Transverse colon (tissue), 4 donors: ENCODE results near the gene LUZP2. TPM values are rescaled to one million over a fixed set of nuclear protein-coding genes. Genes with fewer than 3 reads are reported as not detected.

Source experiments
- DNase-seq: peaks from one replicate; pipeline ENCODE4 v3.0.0-alpha.2; 2019
- H3K27ac ChIP-seq, 4 donors: fragments of 200-600 bp; sonication (generic); 2 replicates each; pipeline ENCODE4 v1.5.1; 2016 to 2018; ENCODE audit warnings: inconsistent platforms in 4 of 4
- H3K27me3 ChIP-seq: fragments of 200-600 bp; sonication (generic); 2 replicates; pipeline ENCODE4 v1.5.1; 2017; ENCODE audit warnings: inconsistent platforms
- H3K36me3 ChIP-seq, 4 donors: fragments of 200-600 bp; sonication (generic); 2 replicates each; pipeline ENCODE4 v1.5.1; 2017 to 2019; ENCODE audit warnings: inconsistent platforms in 4 of 4
- H3K4me1 ChIP-seq, 4 donors: fragments of 200-600 bp; sonication (generic); 2 replicates each; pipeline ENCODE4 v1.5.1; 2017 to 2020; ENCODE audit warnings: inconsistent platforms in 4 of 4
- H3K4me3 ChIP-seq, 4 donors: fragments of 200-600 bp; sonication (generic); 1 replicate in 1 of 4; 2 replicates in 3 of 4; pipeline versions ENCODE4 v1.5.1 to v1.6.1; 2017 to 2019; ENCODE audit warnings: inconsistent platforms in 4 of 4
- H3K9me3 ChIP-seq, 2 donors: fragments of 200-600 bp; sonication (generic); 2 replicates each; pipeline ENCODE4 v1.5.1; 2017 to 2019; ENCODE audit warnings: inconsistent platforms in 2 of 2
- EP300 ChIP-seq: sonication (generic); formaldehyde crosslinking; IDR thresholded peaks from one replicate; pipeline ENCODE4 v1.6.1; 2017; ENCODE audit warnings: antibody characterized with exemption, low read depth
- POLR2A ChIP-seq: fragments of 450-650 bp; IDR thresholded peaks from one replicate; pipeline ENCODE4 v1.6.1; 2016; ENCODE audit warnings: antibody characterized with exemption, mild to moderate bottlenecking, moderate library complexity
- POLR2AphosphoS5 ChIP-seq, 3 donors: sonication (generic); formaldehyde crosslinking; IDR thresholded peaks; one replicate each; pipeline ENCODE4 v1.6.1; 2016; ENCODE audit warnings: antibody characterized with exemption in 3 of 3
- WGBS, 2 donors: methylation state at CpG; one replicate each; pipeline ENCODE4 v1.1.5; 2018; ENCODE audit warnings: low coverage in 1 of 2; 5-methylcytosine and 5-hydroxymethylcytosine counted together
- in situ Hi-C, 4 donors: fragments of 200-750 bp; cut with MboI; loops; one replicate each; pipeline versions ENCODE4 v1.15.0 to v1.15.1; 2017; ENCODE audit warnings: low sequenced_read_pairs in 3 of 4, low pct_ligation_motif_present in 1 of 4, low pct_unique_long_range_greater_than_20kb in 1 of 4
- intact Hi-C: fragments of 100-400 bp; cut with DNase I; formaldehyde crosslinking; loops from one replicate; pipeline ENCODE4 v1.15.1; 2023; ENCODE audit warnings: low total_unique reads
- total RNA-seq, 4 donors: library from RNA; depleted of rRNA; stranded (reverse); fragments of >200 nt; gene quantifications; one replicate each; pipeline ENCODE4 v1.1.0, GENCODE V29; 2016
- TF ChIP-seq, protein P1 (sequence below), 5 experiments: fragments of 200-600 bp in 3 of 5; fragments of 450-650 bp in 2 of 5; sonication (generic) in 3 of 5; IDR thresholded peaks; 1 replicate in 2 of 5; 2 replicates in 3 of 5; pipeline ENCODE4 v1.5.1; 2016 to 2017; ENCODE audit warnings: antibody characterized with exemption in 5 of 5, inconsistent platforms in 3 of 5, mild to moderate bottlenecking in 2 of 5, moderate library complexity in 1 of 5

Gene LUZP2
- total RNA-seq, 4 donors from 2014 or later, result 2.2 to 3.3 (median 2.4) TPM; not detected in 1

DNA sequence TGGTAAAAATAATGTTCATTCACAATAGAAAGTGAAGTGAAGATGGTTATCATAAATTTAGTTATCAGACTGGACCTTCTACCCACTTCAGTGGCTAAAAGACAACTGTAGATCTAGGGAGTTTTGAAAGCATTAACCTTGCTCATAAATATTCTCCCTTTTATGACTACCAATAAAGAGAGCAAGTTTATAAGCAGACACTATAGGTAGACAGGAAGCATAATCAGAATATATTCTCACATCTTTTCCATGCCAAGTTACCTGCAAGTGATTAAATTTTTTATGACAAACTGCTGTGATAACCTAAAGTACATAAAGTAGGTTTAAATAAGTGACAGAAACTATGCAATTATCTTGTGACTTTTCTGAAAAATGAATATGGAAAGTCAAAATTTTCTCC is 62.5 kb downstream of the LUZP2 start:
- no peak for DNase-seq
- Histone ChIP-seq H3K36me3 (no peaks in the 10 kb centered on the region), H3K27me3 (no peaks in the 10 kb centered on the region), H3K4me1 (peaks cover 0 to 5% (median 0%) of the 10 kb centered on the region in 4 donors), H3K9me3 (no peaks in the 10 kb centered on the region), H3K27ac (no peak overlapping the region), H3K4me3 (no peak overlapping the region)
- intact Hi-C loops (no loop called here), in situ Hi-C loops (no loop called here)
- TF ChIP-seq POLR2AphosphoS5 (IDR thresholded peaks at IDR 0.05), result no peak
- TF ChIP-seq, protein P1, sequence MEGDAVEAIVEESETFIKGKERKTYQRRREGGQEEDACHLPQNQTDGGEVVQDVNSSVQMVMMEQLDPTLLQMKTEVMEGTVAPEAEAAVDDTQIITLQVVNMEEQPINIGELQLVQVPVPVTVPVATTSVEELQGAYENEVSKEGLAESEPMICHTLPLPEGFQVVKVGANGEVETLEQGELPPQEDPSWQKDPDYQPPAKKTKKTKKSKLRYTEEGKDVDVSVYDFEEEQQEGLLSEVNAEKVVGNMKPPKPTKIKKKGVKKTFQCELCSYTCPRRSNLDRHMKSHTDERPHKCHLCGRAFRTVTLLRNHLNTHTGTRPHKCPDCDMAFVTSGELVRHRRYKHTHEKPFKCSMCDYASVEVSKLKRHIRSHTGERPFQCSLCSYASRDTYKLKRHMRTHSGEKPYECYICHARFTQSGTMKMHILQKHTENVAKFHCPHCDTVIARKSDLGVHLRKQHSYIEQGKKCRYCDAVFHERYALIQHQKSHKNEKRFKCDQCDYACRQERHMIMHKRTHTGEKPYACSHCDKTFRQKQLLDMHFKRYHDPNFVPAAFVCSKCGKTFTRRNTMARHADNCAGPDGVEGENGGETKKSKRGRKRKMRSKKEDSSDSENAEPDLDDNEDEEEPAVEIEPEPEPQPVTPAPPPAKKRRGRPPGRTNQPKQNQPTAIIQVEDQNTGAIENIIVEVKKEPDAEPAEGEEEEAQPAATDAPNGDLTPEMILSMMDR (IDR thresholded peaks at IDR 0.05), result no peak
- no peak for TF ChIP-seq POLR2A
- TF ChIP-seq EP300, result no peak

DNA sequence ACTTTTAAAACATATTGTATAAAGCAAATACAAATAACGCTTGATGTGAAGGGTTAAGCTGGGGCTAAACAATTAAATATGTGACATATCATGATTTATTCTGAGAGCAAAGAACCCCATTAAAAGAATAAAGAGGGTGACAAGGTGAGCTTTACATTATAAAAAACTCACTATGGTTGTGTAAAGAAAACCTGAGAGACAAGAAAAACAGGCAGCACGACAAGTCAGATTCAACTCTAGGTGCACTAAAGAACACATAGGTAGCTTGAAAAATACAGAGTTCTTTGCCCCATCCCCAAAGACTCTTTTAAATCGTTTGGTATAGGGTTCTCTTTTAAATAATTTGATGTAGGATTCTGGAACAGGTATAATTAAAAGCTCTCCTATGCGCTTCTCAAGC is 63.5 kb downstream of the LUZP2 start:
- Histone ChIP-seq H3K4me1 (peaks cover 0 to 5% (median 0%) of the 10 kb centered on the region in 4 donors), H3K9me3 (no peaks in the 10 kb centered on the region), H3K4me3 (no peak overlapping the region), H3K36me3 (no peaks in the 10 kb centered on the region), H3K27me3 (no peaks in the 10 kb centered on the region), H3K27ac (no peak overlapping the region)
- intact Hi-C loops, result no loop called here
- no peak for DNase-seq
- WGBS, 2 donors, result 60 to 75% methylated on average over 4 of the region's 4 CpGs
- TF ChIP-seq POLR2AphosphoS5 (IDR thresholded peaks at IDR 0.05) (no peak), EP300 (no peak), POLR2A (no peak)
- TF ChIP-seq, protein P1 (IDR thresholded peaks at IDR 0.05), result no peak
- in situ Hi-C loops, result no loop called here

DNA sequence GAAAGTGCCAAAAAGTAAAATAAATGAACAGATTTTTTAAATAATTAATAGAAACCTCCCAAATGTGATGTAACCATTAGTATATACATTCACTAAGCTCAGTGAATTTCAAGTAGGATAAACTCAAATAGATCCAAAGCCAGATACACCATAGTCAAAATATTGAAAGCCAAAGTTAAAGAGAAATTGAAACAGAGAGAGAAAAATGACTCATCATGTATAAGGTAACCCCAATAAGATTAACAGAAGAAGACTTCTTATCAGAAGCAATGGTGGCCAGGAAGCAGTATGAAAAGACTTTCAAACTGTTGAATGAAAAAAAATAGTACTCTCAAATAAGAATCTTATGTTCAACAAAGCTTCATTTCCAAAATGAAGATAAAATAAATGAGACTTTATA is 70.5 kb downstream of the LUZP2 start:
- Histone ChIP-seq H3K9me3 (no peaks in the 10 kb centered on the region), H3K4me3 (no peak overlapping the region), H3K4me1 (no peaks in the 10 kb centered on the region), H3K27me3 (no peaks in the 10 kb centered on the region), H3K36me3 (no peaks in the 10 kb centered on the region), H3K27ac (no peak overlapping the region)
- intact Hi-C loops, result no loop called here
- no peak for DNase-seq
- TF ChIP-seq, protein P1 (IDR thresholded peaks at IDR 0.05), result no peak
- TF ChIP-seq EP300 (no peak), POLR2AphosphoS5 (IDR thresholded peaks at IDR 0.05) (no peak), POLR2A (no peak)
- in situ Hi-C loops, result no loop called here

DNA sequence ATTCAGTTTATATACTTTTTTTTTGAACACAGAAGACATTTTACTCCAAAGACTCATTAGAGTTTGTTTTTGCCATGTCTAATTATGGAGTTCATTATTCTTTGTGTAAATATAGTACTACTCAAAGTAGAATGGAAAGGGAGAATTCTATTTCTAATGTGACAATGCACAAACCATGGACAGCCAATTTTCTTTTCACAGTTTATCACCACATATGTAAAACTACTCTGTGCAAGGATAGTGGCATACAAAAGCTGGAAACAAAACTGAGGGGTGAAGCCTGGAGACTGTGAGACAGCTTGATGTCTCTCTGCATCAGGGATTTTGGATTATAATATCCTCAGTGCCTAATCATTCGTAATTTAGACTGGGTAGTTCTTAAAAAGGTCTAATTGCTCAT is 75.5 kb downstream of the LUZP2 start:
- Histone ChIP-seq H3K27me3 (no peaks in the 10 kb centered on the region), H3K4me1 (no peaks in the 10 kb centered on the region), H3K27ac (no peak overlapping the region), H3K9me3 (no peaks in the 10 kb centered on the region), H3K4me3 (no peak overlapping the region), H3K36me3 (no peaks in the 10 kb centered on the region)
- 57 to 86% methylated on average over 1 of the region's 1 CpG for WGBS, 2 donors
- in situ Hi-C loops (no loop called here), intact Hi-C loops (no loop called here)
- TF ChIP-seq, protein P1 (IDR thresholded peaks at IDR 0.05), result no peak
- DNase-seq, result no peak
